DMS 273 treated with DMSO at 0.1 percent for 48 hours (cell line): Measurements from ENCODE around the gene JADE1.

Experiments
- DNase-seq: peaks from one replicate; lab custom pipeline; 2025; lab: John Stamatoyannopoulos, UW

Gene JADE1

DNA sequence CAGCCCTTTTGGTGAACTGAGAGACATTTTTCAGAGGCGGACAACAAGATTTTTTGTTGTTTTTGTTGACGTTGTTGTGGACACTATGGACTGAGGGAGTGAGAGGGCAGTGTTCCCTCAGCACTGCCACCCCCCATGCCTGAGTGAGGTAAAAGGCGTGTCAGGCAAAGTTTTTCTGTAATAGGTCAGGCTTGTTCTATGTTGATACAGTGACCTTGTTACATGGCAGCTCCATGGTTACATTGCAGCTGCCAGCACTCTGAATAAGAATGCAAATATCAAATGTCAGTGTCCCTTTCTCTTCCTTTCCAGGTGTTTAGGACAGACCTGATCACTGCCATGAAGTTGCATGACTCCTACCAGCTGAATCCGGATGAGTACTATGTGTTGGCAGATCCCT is 36.6 kb downstream of the JADE1 start:
- DNase-seq = no peak

DNA sequence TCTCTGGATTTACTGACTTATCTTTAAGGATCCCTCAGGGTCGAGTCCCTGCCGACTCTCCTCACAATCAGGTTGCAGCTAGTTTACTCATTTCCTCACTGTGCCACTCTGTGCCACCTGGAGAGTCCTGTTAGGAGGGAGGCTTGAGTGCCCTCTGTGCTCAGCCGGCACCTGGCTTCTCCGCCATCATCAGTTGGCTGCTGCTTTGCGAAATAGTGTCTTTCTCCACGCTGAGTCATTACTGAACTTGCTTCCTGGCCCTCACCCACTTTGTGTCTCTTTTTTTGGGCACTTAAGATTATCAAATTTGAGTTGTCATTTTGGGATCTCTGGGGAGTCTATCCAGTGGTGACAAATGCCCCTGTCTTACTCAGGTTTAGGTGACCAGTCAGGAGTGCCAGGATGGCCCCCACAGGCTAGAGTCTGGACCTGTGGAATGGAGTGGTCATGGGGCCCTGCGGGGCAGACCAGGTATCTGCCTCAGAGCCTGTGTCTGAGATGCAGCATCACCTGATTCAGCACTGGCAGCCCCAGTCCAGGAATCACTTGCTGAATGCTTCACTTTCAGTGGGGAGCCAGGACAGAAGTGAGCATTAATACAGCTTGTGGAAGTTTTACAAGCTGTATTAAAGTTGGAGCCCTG is 37.7 kb downstream of the JADE1 start:
- no peak for DNase-seq

DNA sequence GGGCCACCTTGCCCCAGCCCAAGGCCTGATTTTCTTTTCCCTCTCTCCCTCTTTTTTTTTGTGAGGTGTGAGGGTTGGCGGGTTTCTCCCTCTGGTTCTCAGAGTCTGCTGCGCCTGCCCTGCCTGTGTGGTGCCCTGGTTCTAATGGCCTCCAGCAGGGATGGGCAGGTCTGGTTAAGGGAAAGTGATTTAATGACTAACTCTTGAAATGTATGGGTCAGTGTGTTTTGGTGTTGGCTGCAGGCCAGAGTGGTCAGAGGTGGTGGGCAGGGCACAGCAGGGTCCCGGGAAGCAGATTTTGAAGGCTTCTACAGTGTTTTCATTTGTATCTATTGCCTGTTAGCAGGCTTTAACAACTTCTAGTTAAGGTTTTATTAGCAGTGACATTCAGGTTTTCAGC is 39.0 kb downstream of the JADE1 start:
- DNase-seq = no peak

DNA sequence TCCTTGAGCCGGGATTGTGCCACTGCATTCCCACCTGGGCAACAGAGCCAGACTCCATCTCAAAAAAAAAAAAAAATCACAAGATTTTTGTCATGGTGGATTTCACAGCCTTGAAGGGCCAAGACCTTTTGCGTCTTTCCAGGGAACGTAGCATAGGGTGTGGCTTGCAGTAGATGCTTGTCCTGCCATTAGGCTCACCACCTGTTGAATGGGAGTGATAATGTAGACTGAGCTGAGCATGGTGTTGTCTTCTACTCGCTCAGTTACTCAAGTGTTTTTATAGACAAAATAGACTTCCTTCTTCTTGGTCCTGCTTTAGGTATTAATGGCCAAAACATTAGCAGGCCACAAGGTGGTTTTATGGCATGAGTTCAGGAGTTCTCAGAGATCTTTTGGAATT is 40.8 kb downstream of the JADE1 start:
- DNase-seq = no peak

DNA sequence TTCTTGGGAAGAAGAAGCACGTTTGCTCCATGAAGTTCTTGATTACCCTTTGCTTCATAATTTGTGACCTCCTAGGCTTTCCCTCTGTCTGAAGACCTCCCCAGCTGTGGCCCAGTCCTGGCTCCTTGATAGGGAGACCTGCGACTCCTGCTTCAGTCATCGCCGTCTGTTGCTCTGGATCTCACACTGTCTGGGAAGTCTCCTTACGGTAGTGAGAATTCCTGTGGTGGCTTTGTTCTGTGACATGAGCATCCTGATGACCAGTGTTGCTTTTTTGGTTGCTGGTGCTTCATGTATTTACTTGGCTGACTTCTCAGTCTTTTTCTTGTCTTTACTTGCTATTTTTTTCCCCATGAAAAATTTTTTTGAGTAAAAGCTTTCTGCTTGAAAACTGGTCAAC is 44.2 kb downstream of the JADE1 start:
- no peak for DNase-seq

DNA sequence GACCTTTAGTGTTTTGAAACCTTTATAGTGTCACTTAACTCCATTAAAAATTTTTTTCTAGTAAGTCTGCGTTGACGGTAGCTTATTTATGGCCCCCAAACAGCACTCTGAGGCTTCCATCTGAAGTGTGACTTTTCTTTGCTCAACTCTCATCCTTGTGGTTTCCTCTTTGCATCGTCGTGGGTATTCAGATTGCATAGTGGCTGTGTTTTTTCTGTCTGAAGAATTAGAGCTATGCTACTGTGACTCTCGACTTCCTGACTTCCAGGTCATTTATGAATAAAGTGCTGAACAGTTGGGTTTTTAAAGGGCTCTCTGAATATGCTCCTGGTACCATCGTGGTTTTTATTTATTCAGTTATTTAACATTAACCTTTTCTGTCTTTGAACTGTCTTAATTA is 44.9 kb downstream of the JADE1 start:
- DNase-seq = no peak

DNA sequence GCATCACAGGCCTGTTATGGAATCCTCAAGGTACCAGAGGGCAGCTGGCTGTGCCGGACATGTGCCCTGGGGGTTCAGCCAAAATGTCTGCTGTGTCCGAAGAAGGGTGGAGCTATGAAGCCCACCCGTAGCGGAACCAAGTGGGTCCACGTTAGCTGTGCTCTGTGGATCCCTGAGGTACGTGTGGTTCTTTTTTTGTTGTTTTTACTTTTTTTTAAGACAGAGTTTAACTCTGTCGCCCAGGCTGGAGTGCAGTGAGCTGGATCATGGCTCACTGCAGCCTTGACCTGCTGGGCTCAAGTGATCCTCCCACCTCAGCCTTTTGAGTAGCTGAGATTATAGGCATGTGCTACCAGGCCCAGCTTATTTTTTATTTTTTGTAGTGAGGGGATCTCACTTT is 46.1 kb downstream of the JADE1 start:
- DNase-seq = no peak

DNA sequence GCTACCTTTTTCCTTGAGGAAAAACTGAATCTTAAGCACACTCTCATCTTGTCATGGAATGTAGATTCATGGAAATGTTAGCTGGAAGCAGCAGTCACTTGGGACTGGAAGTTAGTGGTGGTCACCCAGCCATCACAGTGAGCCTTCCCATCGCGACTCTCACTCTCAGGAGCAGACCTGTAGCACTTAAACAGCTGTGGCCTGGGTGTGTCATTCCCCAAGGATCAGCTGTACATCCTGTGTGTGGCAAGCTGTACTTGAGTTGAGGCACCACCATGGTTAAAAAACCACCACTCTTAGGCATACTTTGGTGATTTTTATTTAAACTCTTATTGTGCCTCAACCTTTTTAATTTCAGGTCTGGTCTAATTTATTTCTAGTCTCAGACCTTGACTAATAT is 46.7 kb downstream of the JADE1 start:
- DNase-seq = no peak

DNA sequence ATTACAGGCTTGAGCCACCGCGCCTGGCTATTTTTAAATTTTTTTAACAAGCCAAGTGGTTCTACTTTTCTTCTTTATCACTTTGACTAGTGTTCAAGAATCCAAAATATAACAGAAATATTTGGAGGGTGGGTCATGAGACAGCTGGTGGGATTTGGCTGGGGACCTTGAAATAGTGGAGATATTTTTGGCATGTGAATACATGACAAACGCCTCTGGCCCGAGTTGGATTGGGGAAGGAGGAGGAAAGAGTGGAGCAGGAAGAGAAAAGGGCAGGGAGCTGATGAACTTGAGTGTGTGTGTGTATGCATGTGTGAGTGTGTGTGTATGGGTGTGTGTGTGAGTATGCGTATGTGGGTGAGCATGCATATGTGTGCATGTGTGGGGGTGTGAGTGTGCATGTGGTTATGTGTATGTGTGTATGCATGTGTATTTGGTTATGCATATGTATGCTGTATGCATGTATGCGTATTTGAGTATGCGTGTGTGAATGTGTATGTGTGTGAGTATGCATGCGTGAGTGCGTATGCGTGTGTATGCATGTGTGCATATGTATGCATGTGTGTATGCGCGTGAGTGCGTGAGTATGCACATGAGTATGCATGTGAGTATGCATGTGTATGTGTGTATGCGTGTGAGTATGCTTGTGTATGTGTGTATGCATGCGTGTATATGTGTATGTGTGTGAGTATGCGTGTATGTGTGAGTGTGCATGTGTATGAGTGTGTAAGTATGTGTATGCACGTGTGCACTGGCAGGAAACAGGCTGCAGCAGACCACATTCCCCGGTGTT is 49.6 kb downstream of the JADE1 start:
- no peak for DNase-seq

DNA sequence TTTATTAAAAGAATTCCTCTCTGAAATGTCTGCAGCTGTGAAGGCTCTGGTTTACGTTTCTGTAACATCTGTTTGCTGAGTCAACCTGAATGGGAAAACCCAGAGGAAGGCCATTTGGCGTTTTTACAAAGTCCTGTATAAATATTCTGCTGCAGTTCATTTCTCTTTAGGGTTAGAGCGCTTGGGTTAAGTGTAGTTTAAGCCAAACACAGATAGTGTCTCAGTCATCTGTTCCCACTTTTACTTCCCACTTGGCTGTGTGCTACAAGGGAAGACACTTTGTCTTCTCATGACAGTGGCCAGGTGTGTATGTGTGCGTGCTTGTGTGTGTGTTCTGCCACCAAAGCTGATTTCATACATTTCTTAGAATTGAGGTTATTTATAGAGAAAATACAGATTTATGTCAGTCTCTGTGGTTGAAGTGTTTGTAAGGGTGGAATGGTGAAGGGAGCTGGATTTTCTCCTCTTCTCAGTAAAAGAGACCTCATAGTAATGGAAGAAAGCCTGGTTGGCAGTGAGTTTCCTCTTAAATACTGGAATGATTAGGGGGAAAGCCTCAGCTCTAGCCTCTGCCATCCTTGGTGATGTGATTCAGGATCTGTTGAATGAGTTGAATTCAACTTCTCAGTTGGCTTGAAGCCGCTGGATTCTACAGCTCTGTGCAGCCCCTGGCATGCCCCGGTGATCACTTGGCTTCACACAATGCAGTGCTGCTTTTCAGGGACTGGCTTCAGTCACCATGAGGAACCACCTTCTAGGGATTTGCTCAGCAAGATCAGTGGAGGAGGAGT is 50.6 kb downstream of the JADE1 start:
- DNase-seq = no peak

DNA sequence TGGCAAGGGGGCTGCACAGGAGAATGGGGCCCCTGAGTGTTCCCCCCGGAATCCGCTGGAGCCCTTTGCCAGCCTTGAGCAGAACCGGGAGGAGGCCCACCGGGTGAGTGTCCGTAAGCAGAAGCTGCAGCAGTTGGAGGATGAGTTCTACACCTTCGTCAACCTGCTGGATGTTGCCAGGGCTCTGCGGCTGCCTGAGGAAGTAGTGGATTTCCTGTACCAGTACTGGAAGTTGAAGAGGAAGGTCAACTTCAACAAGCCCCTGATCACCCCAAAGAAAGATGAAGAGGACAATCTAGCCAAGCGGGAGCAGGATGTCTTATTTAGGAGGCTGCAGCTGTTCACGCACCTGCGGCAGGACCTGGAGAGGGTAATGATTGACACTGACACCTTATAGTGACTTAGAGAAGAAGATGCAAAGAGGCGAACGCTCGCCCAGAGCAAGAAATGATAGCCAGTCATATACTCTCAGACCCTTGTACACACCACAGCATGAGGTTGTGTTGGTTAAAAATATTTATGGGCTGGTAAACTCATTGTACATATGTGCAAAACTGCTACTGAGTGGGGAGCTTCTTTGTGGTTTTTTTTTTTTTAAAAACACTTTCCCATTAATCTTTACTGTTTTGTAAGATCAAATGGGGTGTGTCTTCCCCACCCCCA is 52.5 kb downstream of the JADE1 start:
- no peak for DNase-seq

DNA sequence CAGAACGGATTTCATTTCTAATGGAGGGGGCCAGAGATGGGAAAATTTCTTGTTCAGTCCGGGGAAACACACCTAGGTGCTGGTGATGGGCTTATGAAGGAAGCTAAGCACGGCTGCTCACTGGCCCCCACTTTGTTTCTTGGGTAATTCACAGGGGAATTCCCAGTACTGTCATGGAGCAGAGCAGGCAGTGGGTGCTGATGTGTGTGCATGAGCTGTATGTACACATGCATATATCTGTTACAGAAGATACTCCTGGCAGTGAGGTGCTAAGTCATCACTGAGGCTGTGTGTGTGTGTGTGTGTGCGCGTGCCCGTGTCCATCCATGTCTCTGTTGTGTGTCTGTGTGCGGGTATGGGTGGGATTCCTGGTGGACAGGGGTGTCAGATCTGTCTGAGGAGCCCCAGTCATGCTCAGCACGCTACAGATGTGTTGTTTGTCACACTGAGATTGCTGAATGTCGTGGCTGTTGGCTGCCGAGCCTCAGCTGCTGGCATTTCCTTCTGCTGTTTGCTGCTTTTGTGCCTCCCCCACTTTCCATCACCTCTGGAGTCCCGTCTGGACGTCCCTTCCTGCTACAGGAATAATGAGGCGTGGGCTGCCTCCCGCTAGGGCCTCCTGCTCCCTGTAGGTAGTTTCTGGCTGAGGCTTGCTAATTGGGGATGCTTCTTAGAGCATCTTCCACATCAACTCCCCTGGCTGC is 53.3 kb downstream of the JADE1 start:
- no peak for DNase-seq

DNA sequence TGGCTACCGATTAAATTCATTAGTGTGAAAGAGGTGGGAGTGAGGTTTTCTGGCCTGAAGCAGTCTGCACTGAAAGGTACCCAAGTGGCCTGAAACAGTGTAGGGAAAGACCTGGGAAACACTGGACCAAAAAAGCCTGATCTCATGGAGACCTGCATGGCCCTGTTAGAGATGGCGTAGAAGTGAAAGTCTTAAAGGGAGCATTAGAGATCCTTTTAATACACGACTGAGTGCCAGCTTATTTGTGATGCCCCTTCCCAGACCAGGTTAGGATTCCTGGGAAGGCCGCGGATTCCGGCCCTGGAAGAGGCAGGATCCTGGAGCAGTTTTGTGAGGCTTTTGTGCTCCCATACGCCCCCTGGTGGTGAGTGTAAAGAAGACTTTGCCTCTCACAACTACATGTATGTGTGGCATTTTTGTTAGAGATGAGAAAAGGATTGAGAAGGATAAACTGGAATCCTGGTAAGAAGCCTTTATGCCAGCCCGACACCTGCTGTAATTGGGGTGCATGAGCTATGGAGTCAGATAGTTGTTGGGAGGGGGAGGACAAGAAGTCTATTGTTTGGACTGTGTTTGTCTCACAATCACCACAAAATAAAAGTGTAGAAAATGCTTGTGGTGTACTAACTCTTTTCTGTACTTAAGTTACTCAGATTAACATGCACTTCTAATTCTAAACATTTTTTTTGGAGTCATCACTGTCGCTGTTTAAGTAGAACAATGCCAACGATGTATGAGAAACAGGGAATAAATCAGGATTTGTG is 54.0 kb downstream of the JADE1 start:
- DNase-seq = no peak

DNA sequence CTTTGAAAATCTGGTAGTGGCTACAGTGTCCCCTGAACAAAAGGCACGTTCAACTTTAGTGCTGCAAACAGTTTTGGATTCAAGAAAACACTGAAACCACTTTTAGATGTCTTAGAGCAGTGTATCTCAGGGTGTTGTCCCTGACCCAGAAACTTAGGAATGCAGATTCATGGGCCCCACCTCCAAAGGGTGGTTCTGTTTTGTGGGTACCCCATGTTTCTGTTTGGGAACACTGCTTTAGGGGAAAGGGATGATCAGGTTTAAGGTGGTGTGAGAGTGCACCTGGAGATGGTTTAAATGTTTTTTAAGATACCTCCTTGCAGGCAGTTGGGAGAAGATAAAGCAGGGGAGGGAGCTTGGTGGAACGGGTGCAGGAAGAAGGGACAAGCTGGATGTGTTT is 55.6 kb downstream of the JADE1 start:
- no peak for DNase-seq

DNA sequence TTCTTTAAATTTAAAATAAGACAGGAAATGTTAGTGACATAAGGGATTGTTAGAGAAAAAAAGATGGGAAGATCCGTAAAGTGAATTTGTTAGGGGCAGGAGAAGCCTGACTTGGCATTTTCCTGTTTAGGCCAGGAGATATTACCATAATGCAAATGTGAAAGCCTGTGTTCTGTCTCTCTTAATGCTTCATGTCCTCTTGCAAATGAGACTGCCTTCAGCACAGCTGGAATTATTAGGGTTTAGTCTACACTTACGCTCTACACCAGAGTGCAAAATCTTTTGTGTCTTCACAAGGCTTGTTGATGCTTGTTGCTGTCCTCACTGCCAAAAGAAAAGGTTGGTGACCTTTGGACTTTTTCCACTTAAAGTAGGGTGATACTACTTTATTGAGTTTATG is 56.8 kb downstream of the JADE1 start:
- no peak for DNase-seq

DNA sequence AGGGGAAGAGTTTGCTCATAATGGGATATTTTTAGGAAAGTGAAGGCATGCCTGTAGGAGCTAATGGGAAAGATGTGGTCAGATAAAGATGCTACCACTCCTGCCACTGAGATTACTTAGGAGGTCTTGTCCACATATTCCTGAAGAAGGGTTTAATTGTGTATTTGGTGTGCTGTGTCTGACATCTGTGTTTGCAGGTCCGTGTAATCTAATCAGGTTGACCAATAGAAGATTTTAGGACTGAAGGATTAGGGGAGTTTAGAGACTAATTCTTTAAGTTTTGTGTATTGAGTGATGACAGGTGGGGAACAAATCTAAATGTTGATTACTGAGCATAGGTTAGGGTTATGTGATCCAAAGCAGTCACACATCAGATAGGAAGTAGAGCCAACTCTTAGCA is 57.2 kb downstream of the JADE1 start:
- no peak for DNase-seq

DNA sequence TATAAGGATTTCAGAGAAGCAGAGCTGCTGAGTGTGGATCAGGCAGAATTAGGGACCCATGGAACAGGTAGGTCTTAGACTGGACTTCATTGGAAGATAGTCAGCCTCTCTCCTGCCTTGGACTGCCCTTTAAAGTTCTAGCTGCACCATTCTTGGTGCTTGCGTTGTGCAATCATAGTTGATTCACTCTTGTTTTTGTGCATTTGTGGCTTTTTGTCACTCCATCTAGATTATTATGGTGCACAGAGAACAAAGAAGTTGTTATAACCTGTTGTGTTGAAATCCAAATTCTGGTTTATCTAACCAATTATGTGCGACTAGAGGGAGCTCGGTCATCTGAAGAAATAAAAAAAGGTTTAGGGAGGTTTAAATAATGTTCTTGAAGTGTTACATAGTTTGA is 59.3 kb downstream of the JADE1 start:
- DNase-seq = no peak

DNA sequence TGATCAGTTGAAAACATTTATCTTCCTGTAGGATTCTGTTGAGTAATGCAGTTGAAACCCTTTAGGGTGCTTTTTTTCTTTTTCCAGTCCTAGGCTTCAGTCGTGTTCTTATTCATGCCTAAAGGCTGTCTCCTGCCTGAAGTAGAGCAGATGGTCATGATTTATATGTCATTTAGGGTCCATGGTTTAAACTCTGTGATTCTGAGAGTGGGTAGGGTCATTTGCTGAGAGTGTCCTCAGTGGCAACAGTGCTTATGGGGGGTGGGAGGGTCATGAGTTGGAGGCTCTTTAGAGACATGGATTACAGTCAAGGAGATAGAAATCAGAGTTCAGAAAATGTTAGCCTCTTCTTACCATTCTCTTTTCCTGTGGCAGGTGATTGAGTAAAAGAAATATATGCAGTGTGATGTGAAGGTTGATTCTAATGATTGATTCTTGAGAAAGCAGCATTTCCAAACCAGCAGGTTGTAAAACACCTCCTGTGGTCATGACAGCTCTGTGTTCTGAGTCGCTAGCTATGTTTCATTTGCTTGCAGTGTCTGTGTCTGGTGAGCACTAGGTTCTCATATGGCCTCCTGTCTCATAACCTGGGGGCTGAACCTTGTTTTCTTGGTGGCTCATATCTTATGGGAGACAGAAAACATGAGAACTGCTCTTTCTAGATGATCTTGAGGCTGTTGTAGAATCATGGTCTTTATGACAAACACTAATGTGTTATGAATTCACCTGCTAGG is 60.4 kb downstream of the JADE1 start:
- no peak for DNase-seq

DNA sequence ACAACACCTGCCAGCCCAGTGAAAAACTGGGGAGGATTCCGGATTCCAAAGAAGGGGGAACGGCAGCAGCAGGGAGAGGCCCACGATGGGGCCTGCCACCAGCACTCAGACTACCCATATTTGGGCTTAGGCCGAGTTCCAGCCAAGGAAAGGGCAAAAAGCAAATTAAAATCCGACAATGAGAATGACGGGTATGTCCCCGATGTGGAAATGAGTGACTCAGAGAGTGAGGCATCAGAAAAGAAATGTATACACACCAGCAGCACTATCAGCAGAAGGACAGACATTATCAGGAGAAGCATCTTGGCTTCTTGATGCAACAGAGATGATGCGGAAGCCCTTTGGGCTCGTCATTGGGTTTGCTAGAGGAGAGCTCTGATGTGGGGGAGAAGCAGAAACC is 62.4 kb downstream of the JADE1 start:
- no peak for DNase-seq

DNA sequence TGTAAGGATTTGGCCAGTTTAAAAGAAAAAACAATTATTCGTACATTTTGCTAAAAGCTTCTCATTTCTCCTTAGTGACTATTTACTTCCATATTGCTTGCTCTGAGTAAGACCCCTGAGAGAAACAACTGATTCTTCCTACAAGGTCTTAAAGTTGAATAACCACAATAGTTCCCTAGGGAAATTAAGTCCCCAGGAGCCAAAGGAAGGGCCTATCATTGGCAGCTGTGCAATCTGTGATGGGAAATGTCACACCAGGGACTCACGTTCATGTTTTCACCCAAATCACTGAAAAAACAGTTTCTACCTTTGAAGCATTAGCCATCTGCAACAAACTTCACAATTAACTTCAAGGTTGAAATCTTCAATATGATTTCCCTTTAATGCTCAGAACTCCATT is 66.7 kb downstream of the JADE1 start:
- no peak for DNase-seq

DNA sequence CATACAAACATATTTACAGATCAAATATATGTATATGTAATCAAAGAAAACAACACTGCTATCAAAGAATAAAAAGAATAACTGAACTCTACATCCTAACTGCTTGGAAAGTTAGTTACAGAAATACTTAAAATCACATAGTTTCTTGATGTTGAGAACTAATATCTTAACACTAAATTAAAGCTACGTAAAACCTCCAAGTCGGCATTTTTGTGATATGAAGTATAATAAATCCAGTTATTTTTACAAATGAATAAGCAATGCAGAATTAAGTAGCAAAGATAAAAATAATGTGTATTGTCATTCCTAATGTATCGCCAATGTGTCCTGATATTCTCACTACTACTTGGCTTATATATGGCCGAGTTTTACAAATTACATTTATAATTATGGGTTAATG is 68.4 kb downstream of the JADE1 start:
- no peak for DNase-seq
